Progenitor cell of endocrine pancreas (in vitro differentiated cells): Measurements from ENCODE around the gene INTS1. TPM values are rescaled to one million over a fixed set of nuclear protein-coding genes. Genes with fewer than 3 reads are reported as not detected.
"Not testable (repeated sequence)": the region's sequence is repeated elsewhere in the genome, so short reads cannot be mapped to it uniquely, and the experiment has no call there.

Experiments used
- DNase-seq: peaks from one replicate; pipeline ENCODE4 v3.0.0; 2021; ENCODE audit warnings: low spot score; ENCODE audit not compliant: unreplicated experiment
- H3K27ac Mint-ChIP-seq: 2 replicates; pipeline ENCODE4 v1.8.0; 2021; ENCODE audit warnings: mild to moderate bottlenecking, moderate library complexity, mixed read lengths
- H3K27me3 Mint-ChIP-seq: 2 replicates; pipeline ENCODE4 v1.8.0; 2021; ENCODE audit warnings: mixed read lengths
- H3K36me3 Mint-ChIP-seq: 2 replicates; pipeline ENCODE4 v1.8.0; 2022; ENCODE audit warnings: mixed read lengths; ENCODE audit not compliant: insufficient read depth
- H3K4me1 Mint-ChIP-seq: 2 replicates; pipeline ENCODE4 v1.8.0; 2021; ENCODE audit warnings: low read depth, mixed read lengths
- H3K4me3 Mint-ChIP-seq: 2 replicates; pipeline ENCODE4 v1.8.0; 2021; ENCODE audit warnings: low read depth, mild to moderate bottlenecking, moderate library complexity, mixed read lengths
- H3K9me3 Mint-ChIP-seq: 2 replicates; pipeline ENCODE4 v1.8.0; 2021; ENCODE audit warnings: low read depth, mixed read lengths
- total RNA-seq: library from RNA; stranded (reverse); gene quantifications from 2 replicates; pipeline ENCODE4 v1.2.1, GENCODE V29; 2021
- TF ChIP-seq, protein P1 (sequence below): fragments of 200-600 bp; sonication (generic); IDR thresholded peaks from one replicate; pipeline ENCODE4 v1.5.0; 2021; ENCODE audit warnings: antibody characterized with exemption, mild to moderate bottlenecking; ENCODE audit not compliant: unreplicated experiment

The INTS1 gene
- total RNA-seq, 1 donor from 2014 or later: 145 TPM

- TF ChIP-seq, protein P1, sequence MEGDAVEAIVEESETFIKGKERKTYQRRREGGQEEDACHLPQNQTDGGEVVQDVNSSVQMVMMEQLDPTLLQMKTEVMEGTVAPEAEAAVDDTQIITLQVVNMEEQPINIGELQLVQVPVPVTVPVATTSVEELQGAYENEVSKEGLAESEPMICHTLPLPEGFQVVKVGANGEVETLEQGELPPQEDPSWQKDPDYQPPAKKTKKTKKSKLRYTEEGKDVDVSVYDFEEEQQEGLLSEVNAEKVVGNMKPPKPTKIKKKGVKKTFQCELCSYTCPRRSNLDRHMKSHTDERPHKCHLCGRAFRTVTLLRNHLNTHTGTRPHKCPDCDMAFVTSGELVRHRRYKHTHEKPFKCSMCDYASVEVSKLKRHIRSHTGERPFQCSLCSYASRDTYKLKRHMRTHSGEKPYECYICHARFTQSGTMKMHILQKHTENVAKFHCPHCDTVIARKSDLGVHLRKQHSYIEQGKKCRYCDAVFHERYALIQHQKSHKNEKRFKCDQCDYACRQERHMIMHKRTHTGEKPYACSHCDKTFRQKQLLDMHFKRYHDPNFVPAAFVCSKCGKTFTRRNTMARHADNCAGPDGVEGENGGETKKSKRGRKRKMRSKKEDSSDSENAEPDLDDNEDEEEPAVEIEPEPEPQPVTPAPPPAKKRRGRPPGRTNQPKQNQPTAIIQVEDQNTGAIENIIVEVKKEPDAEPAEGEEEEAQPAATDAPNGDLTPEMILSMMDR: no peak
- peaks cover 4% of the 10 kb centered on the region for H3K9me3 Mint-ChIP-seq
- H3K4me3 Mint-ChIP-seq: no peak overlapping the region
- no peak for DNase-seq
- no peaks in the 10 kb centered on the region for H3K4me1 Mint-ChIP-seq
- H3K27me3 Mint-ChIP-seq: peaks cover 21% of the 10 kb centered on the region
- no peaks in the 10 kb centered on the region for H3K36me3 Mint-ChIP-seq
- H3K27ac Mint-ChIP-seq: no peak overlapping the region
Observed at GRCh38 chr7:1523844-1524243, 19.7 kb upstream of the INTS1 start.

DNA sequence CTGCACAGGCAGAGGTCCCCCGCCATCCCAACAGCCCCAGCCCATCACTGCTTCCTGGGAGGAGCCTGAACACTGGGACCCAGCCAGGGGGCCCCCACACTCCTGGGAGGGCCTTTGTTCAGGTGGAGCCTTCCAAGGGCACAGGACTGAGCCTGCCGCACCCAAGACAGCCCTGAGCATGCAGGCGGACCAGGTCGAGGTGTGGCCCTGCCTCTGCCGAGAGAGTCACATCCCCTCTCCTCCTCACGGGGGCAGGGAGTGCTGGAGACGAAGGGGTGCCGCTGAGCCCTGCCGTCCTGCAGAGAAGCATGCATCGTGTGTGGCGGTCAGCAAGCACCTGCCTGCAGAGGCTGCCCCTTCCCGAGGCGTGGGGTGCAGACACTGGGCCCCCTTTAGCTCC, 19.0 kb upstream of the INTS1 start:
- TF ChIP-seq, protein P1: no peak
- Mint-ChIP-seq H3K4me3 (no peak overlapping the region), H3K27ac (no peak overlapping the region), H3K4me1 (no peaks in the 10 kb centered on the region), H3K9me3 (peaks cover 4% of the 10 kb centered on the region), H3K36me3 (no peaks in the 10 kb centered on the region), H3K27me3 (peaks cover 21% of the 10 kb centered on the region)
- no peak for DNase-seq

- Mint-ChIP-seq H3K27ac (no peak overlapping the region), H3K9me3 (peaks cover 4% of the 10 kb centered on the region), H3K36me3 (no peaks in the 10 kb centered on the region), H3K4me1 (peaks cover under 1% of the 10 kb centered on the region), H3K4me3 (no peak overlapping the region), H3K27me3 (peaks cover 15% of the 10 kb centered on the region)
- TF ChIP-seq, protein P1: no peak
- no peak for DNase-seq
Observed at GRCh38 chr7:1521456-1521855, 17.3 kb upstream of the INTS1 start.

DNA sequence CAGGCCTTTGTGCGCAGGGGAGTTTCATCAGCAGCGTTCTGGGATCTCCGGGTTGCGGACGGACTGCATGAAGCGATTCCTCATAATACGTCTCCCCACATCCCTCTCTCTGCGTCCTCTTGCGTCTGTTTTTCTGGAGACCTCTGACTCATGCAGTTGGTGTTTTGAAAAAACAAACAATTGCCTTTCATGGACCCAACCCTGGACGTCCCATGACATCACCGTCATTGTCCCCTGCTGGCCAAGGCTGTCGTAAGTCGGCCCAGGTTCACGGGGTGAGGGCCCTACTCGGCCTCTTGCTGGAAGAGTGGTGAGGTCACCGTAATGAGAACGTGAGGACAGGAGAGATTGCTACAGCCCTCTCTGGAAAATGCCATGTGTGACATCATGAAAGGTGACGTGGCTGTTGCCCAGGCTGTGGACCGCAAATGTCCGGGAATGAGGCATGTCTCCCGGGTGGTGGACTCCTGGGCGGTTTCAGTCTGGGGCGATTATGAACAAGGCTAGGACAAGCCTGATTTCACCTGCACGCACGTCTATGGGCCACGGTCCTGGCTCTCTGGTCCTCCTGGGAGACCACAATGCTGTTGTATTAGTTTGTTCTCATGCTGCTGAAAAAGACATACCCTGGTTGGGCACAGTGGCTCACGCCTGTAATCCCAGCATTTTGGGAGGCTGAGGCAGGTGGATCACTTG, 16.5 kb upstream of the INTS1 start:
- Mint-ChIP-seq H3K4me1 (peaks cover 3% of the 10 kb centered on the region), H3K36me3 (no peaks in the 10 kb centered on the region), H3K27ac (peak overlapping the region; percentile 80), H3K27me3 (peaks cover 12% of the 10 kb centered on the region), H3K9me3 (peaks cover 4% of the 10 kb centered on the region), H3K4me3 (no peak overlapping the region)
- DNase-seq: no peak
- TF ChIP-seq, protein P1: no peak

- H3K27me3 Mint-ChIP-seq, H3K4me3 Mint-ChIP-seq, H3K9me3 Mint-ChIP-seq, H3K4me1 Mint-ChIP-seq, DNase-seq, H3K27ac Mint-ChIP-seq, H3K36me3 Mint-ChIP-seq: not testable (repeated sequence)
Observed at GRCh38 chr7:1519322-1519922, 15.2 kb upstream of the INTS1 start.
